ENCODE data around the gene ZNF665.
"Not testable (repeated sequence)": the region's sequence is repeated elsewhere in the genome, so short reads cannot be mapped to it uniquely, and the experiment has no call there.

- TF ChIP-seq CTCF (IDR thresholded peaks at IDR 0.05; ENCODE audit: borderline replicate concordance, extremely low read depth, low read length, poor library complexity, severe bottlenecking); EZH2 (IDR thresholded peaks at IDR 0.05; ENCODE audit: borderline replicate concordance, low read depth, low read length, severe bottlenecking): not testable (repeated sequence)
These were observed 66.2 kb downstream of the ZNF665 start for GRCh38 chr19:53126733-53127526.

All from DND-41 (cell line).